Right atrium auricular region (tissue), 2 donors: ENCODE data around the gene CSNK1G3. TPM values are rescaled to one million over a fixed set of nuclear protein-coding genes. Genes with fewer than 3 reads are reported as not detected.

Source experiments
- DNase-seq: peaks from one replicate; pipeline ENCODE4 v3.0.0-alpha.2; 2019; ENCODE audit warnings: low spot score
- H3K27ac ChIP-seq, 2 donors: fragments of 200-600 bp; sonication (generic); 1 replicate in 1 of 2; 2 replicates in 1 of 2; pipeline ENCODE4 v1.5.1; 2016 to 2019
- H3K27me3 ChIP-seq, 2 donors: fragments of 200-600 bp; sonication (generic); one replicate each; pipeline versions ENCODE4 v1.5.1 to v1.6.0; 2017 to 2019
- H3K36me3 ChIP-seq: fragments of 200-600 bp; sonication (generic); one replicate; pipeline ENCODE4 v1.5.1; 2016
- H3K4me1 ChIP-seq, 2 donors: fragments of 200-600 bp; sonication (generic); one replicate each; pipeline versions ENCODE4 v1.5.1 to v1.6.0; 2017 to 2019
- H3K4me3 ChIP-seq, 2 donors: fragments of 200-600 bp; sonication (generic); 1 replicate in 1 of 2; 2 replicates in 1 of 2; pipeline ENCODE4 v1.5.1; 2017 to 2019; ENCODE audit warnings: mild to moderate bottlenecking in 1 of 2, moderate library complexity in 1 of 2
- H3K9me3 ChIP-seq, 2 donors: fragments of 200-600 bp; sonication (generic); one replicate each; pipeline ENCODE4 v1.5.1; 2019
- CTCF ChIP-seq, 2 donors: fragments of 200-600 bp; sonication (generic); IDR thresholded peaks; one replicate each; pipeline ENCODE4 v1.5.1; 2019; ENCODE audit warnings: antibody characterized with exemption in 2 of 2
- total RNA-seq, 2 donors: library from RNA; depleted of rRNA; stranded (reverse); fragments of >200 nt; gene quantifications; one replicate each; pipeline ENCODE4 v1.1.0, GENCODE V29; 2016

Gene CSNK1G3
- total RNA-seq, 2 donors from 2014 or later: 28.1 to 28.9 TPM

- Histone ChIP-seq H3K27ac (no peak overlapping the region), H3K36me3 (no peaks in the 10 kb centered on the region), H3K27me3 (no peaks in the 10 kb centered on the region), H3K9me3 (no peaks in the 10 kb centered on the region), H3K4me3 (no peak overlapping the region), H3K4me1 (no peaks in the 10 kb centered on the region)
- DNase-seq: no peak
- no peak for TF ChIP-seq CTCF (IDR thresholded peaks at IDR 0.05)
Measured at GRCh38 chr5:123478546-123478945, 33.4 kb upstream of the CSNK1G3 start.

- no peaks in the 10 kb centered on the region for H3K27me3 ChIP-seq
- no peak overlapping the region for H3K27ac ChIP-seq
- no peak overlapping the region for H3K4me3 ChIP-seq
- no peaks in the 10 kb centered on the region for H3K4me1 ChIP-seq
- no peak for DNase-seq
- no peak for TF ChIP-seq CTCF (IDR thresholded peaks at IDR 0.05)
- no peaks in the 10 kb centered on the region for H3K9me3 ChIP-seq
- no peaks in the 10 kb centered on the region for H3K36me3 ChIP-seq
Measured at GRCh38 chr5:123482258-123482657, 29.7 kb upstream of the CSNK1G3 start.

- no peak overlapping the region for H3K27ac ChIP-seq
- H3K36me3 ChIP-seq: no peaks in the 10 kb centered on the region
- no peaks in the 10 kb centered on the region for H3K27me3 ChIP-seq
- H3K4me3 ChIP-seq: no peak overlapping the region
- no peaks in the 10 kb centered on the region for H3K9me3 ChIP-seq
- no peaks in the 10 kb centered on the region for H3K4me1 ChIP-seq
- DNase-seq: no peak
- no peak for TF ChIP-seq CTCF (IDR thresholded peaks at IDR 0.05)
Measured at GRCh38 chr5:123483446-123484077, 28.4 kb upstream of the CSNK1G3 start.

GRCh38 chr5:123485275-123485674 is 26.7 kb upstream of the CSNK1G3 start:
- Histone ChIP-seq H3K36me3 (no peaks in the 10 kb centered on the region), H3K9me3 (no peaks in the 10 kb centered on the region), H3K4me1 (no peaks in the 10 kb centered on the region), H3K27ac (no peak overlapping the region), H3K27me3 (no peaks in the 10 kb centered on the region), H3K4me3 (no peak overlapping the region)
- DNase-seq: no peak
- TF ChIP-seq CTCF (IDR thresholded peaks at IDR 0.05): no peak

GRCh38 chr5:123486951-123487655 is 24.9 kb upstream of the CSNK1G3 start:
- Histone ChIP-seq H3K36me3 (no peaks in the 10 kb centered on the region), H3K4me1 (no peaks in the 10 kb centered on the region), H3K9me3 (no peaks in the 10 kb centered on the region), H3K4me3 (no peak overlapping the region), H3K27ac (no peak overlapping the region), H3K27me3 (no peaks in the 10 kb centered on the region)
- DNase-seq: no peak
- TF ChIP-seq CTCF (IDR thresholded peaks at IDR 0.05): no peak
